NCI-H748 treated with DMSO at 0.1 percent for 48 hours (cell line): Measurements from ENCODE around the gene LTB4R2.

Experiments used
- DNase-seq: peaks from one replicate; lab custom pipeline; 2025; lab: John Stamatoyannopoulos, UW

Gene LTB4R2

GRCh38 chr14:24299255-24300191 lies 10.4 kb upstream of the LTB4R2 start, which contains the start of the genes DHRS1 and NOP9:
Gene DHRS1, minus strand, starts transcription at chr14:24299780. Its CDS starts 674 bp downstream, at chr14:24299106.
Gene NOP9, plus strand, starts transcription at chr14:24299850. Its CDS starts 105 bp downstream, at chr14:24299955.
- DNase-seq = peak; percentile 71

GRCh38 chr14:24300326-24300980 lies 9.5 kb upstream of the LTB4R2 start:
- no peak for DNase-seq

DNA sequence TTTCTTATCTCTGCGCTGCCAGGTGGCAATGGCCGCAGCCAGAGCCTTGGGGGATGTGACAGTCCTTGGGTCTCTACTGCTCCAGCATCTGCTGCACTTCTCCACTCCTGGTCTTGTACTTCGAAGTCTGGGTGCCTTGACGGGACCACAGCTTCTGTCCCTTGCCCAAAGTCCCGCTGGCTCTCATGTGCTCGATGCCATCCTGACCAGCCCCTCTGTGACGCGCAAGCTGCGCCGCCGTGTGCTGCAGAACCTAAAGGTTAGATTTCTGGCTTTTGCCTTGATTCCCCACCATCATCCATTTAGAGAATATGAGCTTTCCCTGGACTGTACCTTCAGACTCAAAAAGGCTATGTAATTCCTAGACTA lies 5.9 kb upstream of the LTB4R2 start:
- no peak for DNase-seq

GRCh38 chr14:24307156-24307574 lies 2.8 kb upstream of the LTB4R2 start:
- DNase-seq = no peak

- peak; percentile 25 for DNase-seq
Measured at GRCh38 chr14:24307575-24308341, 2.2 kb upstream of the LTB4R2 start, which contains the start of gene CIDEB. Gene CIDEB, minus strand, starts transcription at chr14:24307977. Its CDS starts 119 bp downstream, at chr14:24307858.

DNA sequence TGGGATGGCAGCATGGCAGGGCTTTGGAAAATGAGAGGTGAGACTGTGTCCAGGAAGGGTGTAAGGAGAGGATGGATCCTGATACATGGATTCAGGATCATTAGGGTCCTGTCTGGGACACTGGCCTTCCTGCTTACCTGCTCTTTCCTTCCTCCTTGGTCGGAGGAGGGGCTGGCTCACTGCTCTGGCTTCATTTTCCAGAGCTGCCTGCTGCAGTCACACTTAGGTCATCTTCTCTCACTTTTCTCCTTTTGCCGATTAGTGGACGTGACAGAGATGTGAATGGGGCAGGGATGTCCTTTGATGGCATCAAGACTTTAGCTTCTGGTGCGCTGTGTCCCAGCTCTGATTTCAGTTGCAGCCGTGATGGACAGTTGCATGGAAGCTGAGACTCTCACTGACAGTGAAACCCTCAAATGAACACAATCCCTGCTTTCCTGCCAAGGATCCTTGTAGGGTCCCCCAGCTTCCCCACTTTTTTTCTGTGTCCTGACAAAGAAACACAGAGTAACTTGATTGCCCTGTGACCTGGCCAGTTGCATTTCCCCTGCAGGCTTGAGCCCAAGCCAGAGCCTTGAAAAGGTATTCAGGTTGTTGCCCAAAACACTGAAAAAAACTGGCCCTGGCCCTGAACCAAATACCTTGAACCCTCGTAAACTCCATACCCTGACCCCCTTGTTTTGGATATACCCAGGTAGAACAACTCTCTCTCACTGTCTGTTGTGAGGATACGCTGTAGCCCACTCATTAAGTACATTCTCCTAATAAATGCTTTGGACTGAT lies 1.4 kb upstream of the LTB4R2 start:
- DNase-seq = no peak

DNA sequence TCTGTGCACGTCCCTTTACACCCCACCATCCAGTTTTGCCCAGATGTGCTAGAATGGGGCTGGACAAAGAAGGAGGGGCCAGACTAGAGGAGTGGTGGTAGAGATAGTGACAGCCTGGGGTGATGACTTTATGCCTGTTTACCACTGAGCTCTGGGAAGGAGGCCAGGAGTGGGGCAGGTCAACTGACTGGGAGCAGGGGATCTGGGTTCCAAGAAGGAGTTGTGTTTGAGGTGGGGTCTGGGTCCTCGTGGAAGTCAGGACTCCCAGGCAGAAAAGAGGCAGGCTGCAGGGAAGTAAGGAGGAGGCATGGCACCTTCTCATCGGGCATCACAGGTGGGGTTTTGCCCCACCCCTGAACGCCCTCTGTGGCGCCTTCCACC lies 315 bp downstream of the LTB4R2 start:
- DNase-seq = no peak

DNA sequence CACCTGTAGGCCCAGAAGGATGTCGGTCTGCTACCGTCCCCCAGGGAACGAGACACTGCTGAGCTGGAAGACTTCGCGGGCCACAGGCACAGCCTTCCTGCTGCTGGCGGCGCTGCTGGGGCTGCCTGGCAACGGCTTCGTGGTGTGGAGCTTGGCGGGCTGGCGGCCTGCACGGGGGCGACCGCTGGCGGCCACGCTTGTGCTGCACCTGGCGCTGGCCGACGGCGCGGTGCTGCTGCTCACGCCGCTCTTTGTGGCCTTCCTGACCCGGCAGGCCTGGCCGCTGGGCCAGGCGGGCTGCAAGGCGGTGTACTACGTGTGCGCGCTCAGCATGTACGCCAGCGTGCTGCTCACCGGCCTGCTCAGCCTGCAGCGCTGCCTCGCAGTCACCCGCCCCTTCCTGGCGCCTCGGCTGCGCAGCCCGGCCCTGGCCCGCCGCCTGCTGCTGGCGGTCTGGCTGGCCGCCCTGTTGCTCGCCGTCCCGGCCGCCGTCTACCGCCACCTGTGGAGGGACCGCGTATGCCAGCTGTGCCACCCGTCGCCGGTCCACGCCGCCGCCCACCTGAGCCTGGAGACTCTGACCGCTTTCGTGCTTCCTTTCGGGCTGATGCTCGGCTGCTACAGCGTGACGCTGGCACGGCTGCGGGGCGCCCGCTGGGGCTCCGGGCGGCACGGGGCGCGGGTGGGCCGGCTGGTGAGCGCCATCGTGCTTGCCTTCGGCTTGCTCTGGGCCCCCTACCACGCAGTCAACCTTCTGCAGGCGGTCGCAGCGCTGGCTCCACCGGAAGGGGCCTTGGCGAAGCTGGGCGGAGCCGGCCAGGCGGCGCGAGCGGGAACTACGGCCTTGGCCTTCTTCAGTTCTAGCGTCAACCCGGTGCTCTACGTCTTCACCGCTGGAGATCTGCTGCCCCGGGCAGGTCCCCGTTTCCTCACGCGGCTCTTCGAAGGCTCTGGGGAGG lies 985 bp downstream of the LTB4R2 start, which contains the start of gene LTB4R:
LTB4R (plus strand) TSS at position 857 of the 959 bp plus-strand sequence. CDS start 4,150 bp downstream, outside the sequence.
- peak; percentile 74 for DNase-seq

GRCh38 chr14:24311837-24312615 lies 2.1 kb downstream of the LTB4R2 start:
- no peak for DNase-seq

DNA sequence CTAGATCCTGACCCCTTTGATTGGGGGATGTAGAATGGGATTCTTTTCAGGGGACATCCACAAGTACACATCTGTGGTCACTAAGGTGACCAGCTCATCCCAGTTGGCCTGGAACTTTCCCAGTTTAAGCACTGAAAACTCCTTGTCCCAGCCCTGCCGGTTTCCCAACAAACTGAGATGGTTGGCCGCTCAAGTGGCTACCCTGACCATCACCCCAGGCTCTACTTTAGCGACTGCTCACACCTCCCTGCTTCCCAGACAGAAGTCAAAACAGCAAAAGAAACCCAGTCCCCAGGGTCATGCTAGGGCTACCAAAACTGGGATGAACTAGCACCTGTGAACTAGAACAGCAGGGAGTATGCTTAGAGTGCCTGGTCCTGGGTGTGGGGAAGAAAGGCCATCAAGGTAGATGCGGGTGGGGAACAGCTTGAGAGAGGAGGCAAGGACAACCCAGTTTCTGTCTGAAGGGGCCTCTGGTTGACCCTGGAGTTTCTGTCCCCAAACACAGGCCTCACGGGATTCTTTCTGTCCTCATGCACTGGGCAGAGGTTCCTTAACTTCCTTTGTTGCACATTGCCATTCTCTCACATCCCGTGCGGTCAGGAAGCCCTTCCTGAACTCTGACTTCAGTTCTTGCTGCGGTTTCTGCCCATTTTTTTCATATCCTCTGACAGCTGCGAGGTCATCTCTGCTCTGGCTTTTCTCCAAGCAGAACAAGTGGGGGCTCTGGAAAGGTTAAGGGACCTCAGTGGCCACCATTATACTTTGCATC lies 3.0 kb downstream of the LTB4R2 start:
- no peak for DNase-seq

- DNase-seq = no peak
Measured at GRCh38 chr14:24313913-24314312, 4.0 kb downstream of the LTB4R2 start.

- no peak for DNase-seq
Measured at GRCh38 chr14:24314377-24315193, 4.6 kb downstream of the LTB4R2 start.

DNA sequence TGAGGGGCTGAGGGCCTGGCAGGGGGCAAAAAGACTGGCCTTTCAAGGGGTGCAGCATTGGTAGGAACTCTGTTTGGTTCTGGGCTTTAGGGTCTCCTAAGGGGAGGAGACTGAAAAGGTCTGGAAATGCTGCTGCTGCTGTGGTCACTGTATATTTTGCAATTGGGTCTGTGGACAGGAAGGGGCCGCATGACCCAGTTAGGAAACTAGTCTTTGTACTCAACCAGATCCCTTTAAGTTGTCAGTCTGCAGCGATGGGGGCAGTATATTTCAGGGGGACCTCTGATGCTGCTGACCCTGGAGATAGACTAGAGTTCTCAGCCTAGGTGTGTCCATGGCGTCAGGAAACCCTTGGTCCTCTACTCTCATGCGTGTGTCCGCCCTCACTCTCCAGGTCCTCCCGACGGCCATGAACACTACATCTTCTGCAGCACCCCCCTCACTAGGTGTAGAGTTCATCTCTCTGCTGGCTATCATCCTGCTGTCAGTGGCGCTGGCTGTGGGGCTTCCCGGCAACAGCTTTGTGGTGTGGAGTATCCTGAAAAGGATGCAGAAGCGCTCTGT lies 5.4 kb downstream of the LTB4R2 start:
- no peak for DNase-seq

DNA sequence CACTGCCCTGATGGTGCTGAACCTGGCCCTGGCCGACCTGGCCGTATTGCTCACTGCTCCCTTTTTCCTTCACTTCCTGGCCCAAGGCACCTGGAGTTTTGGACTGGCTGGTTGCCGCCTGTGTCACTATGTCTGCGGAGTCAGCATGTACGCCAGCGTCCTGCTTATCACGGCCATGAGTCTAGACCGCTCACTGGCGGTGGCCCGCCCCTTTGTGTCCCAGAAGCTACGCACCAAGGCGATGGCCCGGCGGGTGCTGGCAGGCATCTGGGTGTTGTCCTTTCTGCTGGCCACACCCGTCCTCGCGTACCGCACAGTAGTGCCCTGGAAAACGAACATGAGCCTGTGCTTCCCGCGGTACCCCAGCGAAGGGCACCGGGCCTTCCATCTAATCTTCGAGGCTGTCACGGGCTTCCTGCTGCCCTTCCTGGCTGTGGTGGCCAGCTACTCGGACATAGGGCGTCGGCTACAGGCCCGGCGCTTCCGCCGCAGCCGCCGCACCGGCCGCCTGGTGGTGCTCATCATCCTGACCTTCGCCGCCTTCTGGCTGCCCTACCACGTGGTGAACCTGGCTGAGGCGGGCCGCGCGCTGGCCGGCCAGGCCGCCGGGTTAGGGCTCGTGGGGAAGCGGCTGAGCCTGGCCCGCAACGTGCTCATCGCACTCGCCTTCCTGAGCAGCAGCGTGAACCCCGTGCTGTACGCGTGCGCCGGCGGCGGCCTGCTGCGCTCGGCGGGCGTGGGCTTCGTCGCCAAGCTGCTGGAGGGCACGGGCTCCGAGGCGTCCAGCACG lies 6.1 kb downstream of the LTB4R2 start:
- DNase-seq = no peak

DNA sequence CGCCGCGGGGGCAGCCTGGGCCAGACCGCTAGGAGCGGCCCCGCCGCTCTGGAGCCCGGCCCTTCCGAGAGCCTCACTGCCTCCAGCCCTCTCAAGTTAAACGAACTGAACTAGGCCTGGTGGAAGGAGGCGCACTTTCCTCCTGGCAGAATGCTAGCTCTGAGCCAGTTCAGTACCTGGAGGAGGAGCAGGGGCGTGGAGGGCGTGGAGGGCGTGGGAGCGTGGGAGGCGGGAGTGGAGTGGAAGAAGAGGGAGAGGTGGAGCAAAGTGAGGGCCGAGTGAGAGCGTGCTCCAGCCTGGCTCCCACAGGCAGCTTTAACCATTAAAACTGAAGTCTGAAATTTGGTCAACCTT lies 6.6 kb downstream of the LTB4R2 start:
- DNase-seq = no peak

GRCh38 chr14:24317141-24317928 lies 7.4 kb downstream of the LTB4R2 start:
- no peak for DNase-seq
